Measurements from ENCODE around the gene EAPP. TPM values are rescaled to one million over a fixed set of nuclear protein-coding genes. Genes with fewer than 3 reads are reported as not detected.

Gene EAPP
- total and polyA plus RNA-seq, 2 of the 13 experiments (the other 11 are each of a cell fraction or from before 2014, with no cell fraction given), result 68.7 to 110 TPM

DNA sequence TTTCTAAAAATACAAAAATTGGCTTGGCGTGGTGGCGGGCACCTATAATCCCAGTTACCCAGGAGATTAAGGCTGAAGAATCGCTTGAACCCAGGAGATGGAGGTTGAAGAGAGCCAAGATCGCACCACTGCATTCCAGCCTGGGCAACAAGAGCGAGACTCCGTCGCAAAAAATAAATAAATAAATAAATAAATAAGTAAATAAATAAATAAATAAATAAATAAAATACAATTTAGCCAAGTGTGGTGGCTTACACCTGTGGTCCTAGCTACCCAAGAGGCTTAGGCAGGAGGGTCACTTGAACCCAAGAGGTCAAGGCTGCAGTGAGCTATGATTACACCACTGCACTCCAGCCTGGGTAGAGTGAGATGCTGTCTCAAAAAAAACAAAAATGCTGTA, 51.0 kb downstream of the EAPP start:
- H3K27me3 ChIP-seq (ENCODE audit: control insufficient read depth in 1 of 2, insufficient read depth in 2 of 2, low read length in 2 of 2), result no peaks in the 10 kb centered on the region
- no peak overlapping the region for H3K4me3 ChIP-seq (replicated peaks in 1 of 3; ENCODE audit: insufficient read depth in 1 of 3, low read depth in 2 of 3, low read length in 3 of 3)
- in situ Hi-C loops (cut with HindIII; ENCODE audit: extremely low pct_ligation_motif_present, low pct_unique_long_range_greater_than_20kb) (no loop called here), intact Hi-C loops (cut with micrococcal nuclease; ENCODE audit: unreplicated experiment) (loop anchor here (10.0 kb wide), 1 partner anchor 1114 kb away; no protein-coding TSS in a partner anchor)
- H3K79me2 ChIP-seq (ENCODE audit: insufficient read depth, low read length), result no peaks in the 10 kb centered on the region
- CTCF ChIA-PET (ENCODE audit: low intra/inter-chr PET ratio, low total read pairs), result no interaction called here
- no TSS peak for BruUV-seq (replicated peaks)
- H3K9me3 ChIP-seq (ENCODE audit: low read length), result no peaks in the 10 kb centered on the region
- H3K9ac ChIP-seq (ENCODE audit: insufficient read depth, low read depth, low read length), result no peak overlapping the region
- no peak overlapping the region for H3K4me2 ChIP-seq (ENCODE audit: low read depth, low read length)
- DNase-seq (ENCODE audit: low spot score), result no peak
- no peaks in the 10 kb centered on the region for H4K20me1 ChIP-seq (ENCODE audit: insufficient read depth, low read length)
- no peak for FAIRE-seq
- 89% methylated on average over 7 of the region's 7 CpGs for WGBS (ENCODE audit: low lambda C conversion rate)
- H3K36me3 ChIP-seq (replicated peaks in 1 of 2; ENCODE audit: control insufficient read depth in 1 of 2, insufficient read depth in 2 of 2, low read length in 2 of 2), result no peaks in the 10 kb centered on the region
- H3K4me1 ChIP-seq (ENCODE audit: insufficient read depth, low read length), result peaks cover 19% of the 10 kb centered on the region
- no peak for ATAC-seq
- H3K27ac ChIP-seq (ENCODE audit: extremely low read length, insufficient read depth, low read length), result no peak overlapping the region
- no peak for TF ChIP-seq RBM22 (optimal IDR thresholded peaks at IDR 0.05; ENCODE audit: low read length)
- TF ChIP-seq, protein P1, sequence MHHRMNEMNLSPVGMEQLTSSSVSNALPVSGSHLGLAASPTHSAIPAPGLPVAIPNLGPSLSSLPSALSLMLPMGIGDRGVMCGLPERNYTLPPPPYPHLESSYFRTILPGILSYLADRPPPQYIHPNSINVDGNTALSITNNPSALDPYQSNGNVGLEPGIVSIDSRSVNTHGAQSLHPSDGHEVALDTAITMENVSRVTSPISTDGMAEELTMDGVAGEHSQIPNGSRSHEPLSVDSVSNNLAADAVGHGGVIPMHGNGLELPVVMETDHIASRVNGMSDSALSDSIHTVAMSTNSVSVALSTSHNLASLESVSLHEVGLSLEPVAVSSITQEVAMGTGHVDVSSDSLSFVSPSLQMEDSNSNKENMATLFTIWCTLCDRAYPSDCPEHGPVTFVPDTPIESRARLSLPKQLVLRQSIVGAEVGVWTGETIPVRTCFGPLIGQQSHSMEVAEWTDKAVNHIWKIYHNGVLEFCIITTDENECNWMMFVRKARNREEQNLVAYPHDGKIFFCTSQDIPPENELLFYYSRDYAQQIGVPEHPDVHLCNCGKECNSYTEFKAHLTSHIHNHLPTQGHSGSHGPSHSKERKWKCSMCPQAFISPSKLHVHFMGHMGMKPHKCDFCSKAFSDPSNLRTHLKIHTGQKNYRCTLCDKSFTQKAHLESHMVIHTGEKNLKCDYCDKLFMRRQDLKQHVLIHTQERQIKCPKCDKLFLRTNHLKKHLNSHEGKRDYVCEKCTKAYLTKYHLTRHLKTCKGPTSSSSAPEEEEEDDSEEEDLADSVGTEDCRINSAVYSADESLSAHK (CRISPR knock-in tag; IDR thresholded peaks at IDR 0.05; ENCODE audit: borderline replicate concordance), result no peak
- TF ChIP-seq MBNL3 (CRISPR knock-in tag; conservative IDR thresholded peaks at IDR 0.05), result no peak
- no peak for TF ChIP-seq HOXD1 (CRISPR knock-in tag; IDR thresholded peaks at IDR 0.05)
- TF ChIP-seq, protein P2, sequence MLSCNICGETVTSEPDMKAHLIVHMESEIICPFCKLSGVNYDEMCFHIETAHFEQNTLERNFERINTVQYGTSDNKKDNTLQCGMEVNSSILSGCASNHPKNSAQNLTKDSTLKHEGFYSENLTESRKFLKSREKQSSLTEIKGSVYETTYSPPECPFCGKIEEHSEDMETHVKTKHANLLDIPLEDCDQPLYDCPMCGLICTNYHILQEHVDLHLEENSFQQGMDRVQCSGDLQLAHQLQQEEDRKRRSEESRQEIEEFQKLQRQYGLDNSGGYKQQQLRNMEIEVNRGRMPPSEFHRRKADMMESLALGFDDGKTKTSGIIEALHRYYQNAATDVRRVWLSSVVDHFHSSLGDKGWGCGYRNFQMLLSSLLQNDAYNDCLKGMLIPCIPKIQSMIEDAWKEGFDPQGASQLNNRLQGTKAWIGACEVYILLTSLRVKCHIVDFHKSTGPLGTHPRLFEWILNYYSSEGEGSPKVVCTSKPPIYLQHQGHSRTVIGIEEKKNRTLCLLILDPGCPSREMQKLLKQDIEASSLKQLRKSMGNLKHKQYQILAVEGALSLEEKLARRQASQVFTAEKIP (CRISPR knock-in tag; IDR thresholded peaks at IDR 0.05; ENCODE audit: borderline replicate concordance), result no peak
- no peak for TF ChIP-seq ZNF30 (CRISPR knock-in tag; IDR thresholded peaks at IDR 0.05)
- TF ChIP-seq NFATC3 (CRISPR knock-in tag; IDR thresholded peaks at IDR 0.05), result no peak
- TF ChIP-seq CC2D1A (CRISPR knock-in tag; IDR thresholded peaks at IDR 0.05), result no peak
- TF ChIP-seq MYNN (CRISPR knock-in tag; IDR thresholded peaks at IDR 0.05; ENCODE audit: low read depth), result no peak
- no peak for TF ChIP-seq ZNF552 (CRISPR knock-in tag; IDR thresholded peaks at IDR 0.05; ENCODE audit: borderline replicate concordance)
- no peak for TF ChIP-seq SIX1 (CRISPR knock-in tag; IDR thresholded peaks at IDR 0.05; ENCODE audit: borderline replicate concordance)
- no peak for TF ChIP-seq SSRP1 (CRISPR knock-in tag; IDR thresholded peaks at IDR 0.05)
- no peak for TF ChIP-seq REL (CRISPR knock-in tag; conservative IDR thresholded peaks at IDR 0.05)
- TF ChIP-seq MEIS1 (CRISPR knock-in tag; IDR thresholded peaks at IDR 0.05; ENCODE audit: borderline replicate concordance), result no peak
- TF ChIP-seq MXD4 (CRISPR knock-in tag; IDR thresholded peaks at IDR 0.05), result no peak
- no peak for TF ChIP-seq ZNF367 (CRISPR knock-in tag; IDR thresholded peaks at IDR 0.05; ENCODE audit: borderline replicate concordance)
- TF ChIP-seq ZNF160 (CRISPR knock-in tag; IDR thresholded peaks at IDR 0.05), result no peak
- TF ChIP-seq RFX3 (CRISPR knock-in tag; IDR thresholded peaks at IDR 0.05), result no peak
- no peak for TF ChIP-seq SAFB2 (CRISPR knock-in tag; IDR thresholded peaks at IDR 0.05; ENCODE audit: borderline replicate concordance, low read depth)
- no peak for TF ChIP-seq PHF21A (CRISPR knock-in tag; IDR thresholded peaks at IDR 0.05)
- H2AFZ ChIP-seq (ENCODE audit: low read length), result no peak overlapping the region
- POLR2A ChIA-PET, result no interaction called here
